PC-9 (cell line): ENCODE measurements around the gene LAMA3. TPM values are rescaled to one million over a fixed set of nuclear protein-coding genes. Genes with fewer than 3 reads are reported as not detected.

Source experiments
- BruUV-seq: library from RNA; stranded (reverse); fragments of 400-500 nt; replicated peaks from 2 replicates; lab custom pipeline; 2021; lab: Mats Ljungman, UMichigan
- CTCF ChIA-PET: fragments of 300-600 bp; sonication (Branson Sonifier 250); formaldehyde crosslinking; loops from one replicate; lab custom pipeline; 2022; ENCODE audit warnings: antibody characterized with exemption; lab: Charles Lee
- POLR2A ChIA-PET: fragments of 300-600 bp; sonication (Branson Sonifier 250); formaldehyde crosslinking; loops from one replicate; lab custom pipeline; 2022; ENCODE audit warnings: antibody characterized with exemption; ENCODE audit not compliant: unreplicated experiment; lab: Charles Lee
- DNase-seq, 2 experiments: peaks; one replicate each; pipeline versions ENCODE4 v3.0.0 to v3.0.0-alpha.2; 2015 to 2022; ENCODE audit warnings: mixed read lengths in 1 of 2
- H2AFZ ChIP-seq: fragments of 200-600 bp; sonication (generic); 2 replicates; pipeline ENCODE4 v1.8.1; 2017; ENCODE audit warnings: antibody characterized with exemption
- H3F3A ChIP-seq: fragments of 200-600 bp; sonication (generic); 2 replicates; pipeline ENCODE4 v1.8.1; 2017; ENCODE audit warnings: antibody characterized with exemption, mild to moderate bottlenecking, low read depth; ENCODE audit not compliant: insufficient read depth
- H3K27ac ChIP-seq: fragments of 200-600 bp; sonication (generic); 2 replicates; pipeline ENCODE4 v1.6.1; 2016; ENCODE audit warnings: mixed run types
- H3K27me3 ChIP-seq: fragments of 200-600 bp; sonication (generic); 2 replicates; pipeline ENCODE4 v1.6.1; 2016; ENCODE audit warnings: low read depth, mixed run types; ENCODE audit not compliant: insufficient read depth
- H3K36me3 ChIP-seq: fragments of 200-600 bp; sonication (generic); 2 replicates; pipeline ENCODE4 v1.6.1; 2016; ENCODE audit warnings: low read depth, mixed run types
- H3K4me1 ChIP-seq: fragments of 200-600 bp; sonication (generic); replicated peaks from 2 replicates; pipeline ENCODE4 v1.6.1; 2016; ENCODE audit warnings: mixed run types; ENCODE audit not compliant: insufficient read depth
- H3K4me2 ChIP-seq: fragments of 200-600 bp; sonication (generic); 2 replicates; pipeline ENCODE4 v1.6.1; 2017; ENCODE audit warnings: mixed run types
- H3K4me3 ChIP-seq: fragments of 200-600 bp; sonication (generic); 2 replicates; pipeline ENCODE4 v1.6.1; 2016; ENCODE audit warnings: mixed run types
- H3K79me2 ChIP-seq: fragments of 200-600 bp; sonication (generic); 2 replicates; pipeline ENCODE4 v1.6.1; 2017; ENCODE audit warnings: low read depth, mixed run types
- H3K9me2 ChIP-seq: fragments of 200-600 bp; sonication (generic); 2 replicates; pipeline ENCODE4 v1.8.1; 2017; ENCODE audit warnings: mild to moderate bottlenecking; ENCODE audit not compliant: insufficient read depth
- H3K9me3 ChIP-seq: fragments of 200-600 bp; sonication (generic); 2 replicates; pipeline ENCODE4 v1.8.1; 2016; ENCODE audit warnings: low read depth; ENCODE audit not compliant: insufficient read depth
- H4K20me1 ChIP-seq: fragments of 200-600 bp; sonication (generic); 2 replicates; pipeline ENCODE4 v1.8.1; 2017; ENCODE audit not compliant: insufficient read depth
- EZH2 ChIP-seq: fragments of 200-600 bp; sonication (generic); IDR thresholded peaks from 2 replicates; pipeline ENCODE4 v1.8.0; 2017; ENCODE audit warnings: antibody characterized with exemption, low read depth
- intact Hi-C: fragments of 100-400 bp; cut with micrococcal nuclease; formaldehyde crosslinking; loops from one replicate; pipeline ENCODE4 v1.10.0; 2022; ENCODE audit not compliant: unreplicated experiment
- total RNA-seq: library from RNA; stranded (reverse); gene quantifications from 2 replicates; pipeline ENCODE4 v1.2.3, GENCODE V29; 2021
- TF ChIP-seq, protein P1 (sequence below): fragments of 200-600 bp; sonication (generic); conservative IDR thresholded peaks from 2 replicates; pipeline ENCODE4 v1.6.1; 2017; ENCODE audit warnings: mixed run types, antibody characterized with exemption, mild to moderate bottlenecking, moderate library complexity

LAMA3 gene
- total RNA-seq, 1 experiment from 2014 or later, result 44.4 TPM

DNA sequence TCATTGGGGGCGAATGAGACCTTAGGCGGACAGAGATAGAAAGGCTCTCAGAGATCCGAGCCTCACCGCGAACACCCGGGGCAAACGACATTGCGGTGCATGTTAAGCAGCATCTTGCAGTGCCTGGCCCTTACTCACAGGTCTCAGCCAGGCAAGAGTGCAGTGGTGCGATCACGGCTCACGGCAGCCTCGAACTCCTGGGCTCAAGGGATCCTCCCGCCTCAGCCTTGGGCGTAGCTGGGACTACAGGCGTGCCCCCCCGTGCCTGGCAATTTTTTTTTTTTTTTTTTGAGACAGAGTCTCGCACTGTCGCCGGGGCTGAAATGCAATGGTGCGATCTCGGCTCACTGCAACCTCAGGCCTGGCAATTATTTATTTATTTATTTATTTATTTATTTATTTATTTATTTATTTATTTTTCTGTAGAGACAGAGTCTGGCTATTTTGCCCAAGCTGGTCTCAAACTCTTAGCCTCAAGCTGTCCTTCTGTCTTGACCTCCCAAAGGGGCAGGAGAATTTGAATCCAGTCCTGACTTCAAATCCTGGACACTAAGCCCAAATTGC lies 1.3 kb downstream of the LAMA3 start:
- Histone ChIP-seq H3K36me3 (no peaks in the 10 kb centered on the region), H3K9me2 (no peaks in the 10 kb centered on the region), H4K20me1 (no peaks in the 10 kb centered on the region), H3K79me2 (no peaks in the 10 kb centered on the region), H3K4me3 (peak overlapping the region; percentile 67; the same call in 1 of the 2 replicates), H3F3A (peaks cover 9% of the 10 kb centered on the region), H2AFZ (no peak overlapping the region), H3K27me3 (no peaks in the 10 kb centered on the region), H3K4me1 (peaks cover 33% of the 10 kb centered on the region), H3K4me2 (peak overlapping the region; percentile 85), H3K27ac (no peak overlapping the region), H3K9me3 (no peaks in the 10 kb centered on the region)
- no peak for DNase-seq
- ChIA-PET CTCF (no interaction called here), POLR2A (no interaction called here)
- TF ChIP-seq, protein P1, sequence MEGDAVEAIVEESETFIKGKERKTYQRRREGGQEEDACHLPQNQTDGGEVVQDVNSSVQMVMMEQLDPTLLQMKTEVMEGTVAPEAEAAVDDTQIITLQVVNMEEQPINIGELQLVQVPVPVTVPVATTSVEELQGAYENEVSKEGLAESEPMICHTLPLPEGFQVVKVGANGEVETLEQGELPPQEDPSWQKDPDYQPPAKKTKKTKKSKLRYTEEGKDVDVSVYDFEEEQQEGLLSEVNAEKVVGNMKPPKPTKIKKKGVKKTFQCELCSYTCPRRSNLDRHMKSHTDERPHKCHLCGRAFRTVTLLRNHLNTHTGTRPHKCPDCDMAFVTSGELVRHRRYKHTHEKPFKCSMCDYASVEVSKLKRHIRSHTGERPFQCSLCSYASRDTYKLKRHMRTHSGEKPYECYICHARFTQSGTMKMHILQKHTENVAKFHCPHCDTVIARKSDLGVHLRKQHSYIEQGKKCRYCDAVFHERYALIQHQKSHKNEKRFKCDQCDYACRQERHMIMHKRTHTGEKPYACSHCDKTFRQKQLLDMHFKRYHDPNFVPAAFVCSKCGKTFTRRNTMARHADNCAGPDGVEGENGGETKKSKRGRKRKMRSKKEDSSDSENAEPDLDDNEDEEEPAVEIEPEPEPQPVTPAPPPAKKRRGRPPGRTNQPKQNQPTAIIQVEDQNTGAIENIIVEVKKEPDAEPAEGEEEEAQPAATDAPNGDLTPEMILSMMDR, result no peak
- BruUV-seq, result TSS peak; percentile 41
- intact Hi-C loops, result no loop called here

DNA sequence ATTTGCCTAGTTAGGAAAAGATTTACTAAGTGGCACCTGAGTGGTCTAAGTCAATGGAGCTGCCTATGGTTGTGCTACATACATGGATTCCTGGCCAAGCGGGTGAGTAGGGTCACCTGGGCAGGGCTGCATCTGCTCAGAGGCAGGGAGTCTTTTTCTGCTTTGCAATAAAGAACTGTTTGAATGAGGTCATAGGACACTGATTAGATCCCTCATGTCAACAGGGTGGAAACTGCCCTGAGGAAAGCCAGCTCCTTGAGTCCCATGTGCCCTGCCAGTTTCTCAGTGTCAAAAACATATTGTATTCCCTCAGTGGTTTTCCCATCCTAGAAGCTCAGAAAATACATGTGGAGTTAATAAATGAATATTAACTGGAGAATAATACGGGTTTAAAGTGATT lies 4.6 kb downstream of the LAMA3 start:
- TF ChIP-seq, protein P1, result no peak
- no peak for TF ChIP-seq EZH2
- Histone ChIP-seq H3K27ac (0 out of 2 replicates have a peak overlapping the region, but pooled peaks have one; percentile 10), H3F3A (peaks cover 15% of the 10 kb centered on the region), H3K4me1 (peaks cover 34% of the 10 kb centered on the region), H3K9me2 (no peaks in the 10 kb centered on the region), H3K79me2 (no peaks in the 10 kb centered on the region), H3K27me3 (no peaks in the 10 kb centered on the region), H3K9me3 (no peaks in the 10 kb centered on the region), H4K20me1 (no peaks in the 10 kb centered on the region), H3K36me3 (no peaks in the 10 kb centered on the region), H3K4me3 (no peak overlapping the region), H2AFZ (no peak overlapping the region), H3K4me2 (peak overlapping the region; percentile 23; the same call in 1 of the 2 replicates)
- no peak for DNase-seq
- intact Hi-C loops, result no loop called here
- POLR2A ChIA-PET, result no interaction called here
- CTCF ChIA-PET, result no interaction called here
- BruUV-seq, result no TSS peak

DNA sequence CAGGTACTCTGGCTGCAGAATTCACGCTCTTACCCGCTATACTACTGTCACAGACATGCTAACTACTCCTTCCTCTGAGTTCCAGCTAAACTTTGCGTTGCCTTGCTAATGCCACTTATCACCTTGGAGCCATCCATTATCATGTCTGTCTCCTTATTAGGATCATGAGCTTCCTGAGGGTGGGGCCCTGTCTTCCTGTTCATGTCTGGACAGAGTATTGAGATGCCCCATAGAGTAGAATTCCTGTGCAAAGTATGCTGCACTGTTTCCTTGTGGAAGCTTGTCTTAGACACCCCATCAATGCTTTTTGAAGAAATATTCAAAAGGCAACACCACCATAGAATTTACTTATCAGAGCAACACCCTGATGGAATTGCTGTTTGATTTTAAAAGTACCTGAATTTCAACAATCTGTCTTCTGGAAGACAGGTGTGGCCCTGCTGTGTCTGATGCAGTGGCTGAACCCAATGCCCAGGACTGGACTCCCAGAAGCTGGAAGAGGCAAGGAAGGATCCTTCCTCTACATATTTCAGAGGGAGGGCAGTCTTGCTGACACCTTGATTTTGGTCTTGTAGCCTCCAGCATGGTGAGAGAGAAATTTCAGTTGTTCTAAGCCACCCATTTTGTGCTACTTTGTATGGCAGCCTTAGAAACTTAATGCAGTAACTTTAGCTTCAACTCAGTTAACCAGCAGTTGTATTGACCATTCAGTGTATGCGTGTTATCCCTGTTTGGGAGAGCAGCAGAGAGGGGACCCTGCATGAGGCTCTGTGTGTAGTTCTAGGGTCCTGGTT lies 5.6 kb downstream of the LAMA3 start:
- POLR2A ChIA-PET, result no interaction called here
- intact Hi-C loops, result no loop called here
- CTCF ChIA-PET, result no interaction called here

More for the DNA sequence above, 5.6 kb downstream of the LAMA3 start:
- H3K4me1 ChIP-seq, result peaks cover 33% of the 10 kb centered on the region
- H4K20me1 ChIP-seq, result no peaks in the 10 kb centered on the region
- no peaks in the 10 kb centered on the region for H3K79me2 ChIP-seq
- no peaks in the 10 kb centered on the region for H3K36me3 ChIP-seq
- H3K9me3 ChIP-seq, result no peaks in the 10 kb centered on the region
- no TSS peak for BruUV-seq
- TF ChIP-seq, protein P1, result no peak
- TF ChIP-seq EZH2, result no peak
- no peaks in the 10 kb centered on the region for H3K27me3 ChIP-seq
- H3K4me2 ChIP-seq, result peak overlapping the region; percentile 45
- H3K4me3 ChIP-seq, result no peak overlapping the region
- DNase-seq, result no peak
- 0 out of 2 replicates have a peak overlapping the region, but pooled peaks have one; percentile 28 for H2AFZ ChIP-seq
- peaks cover 15% of the 10 kb centered on the region for H3F3A ChIP-seq
- H3K27ac ChIP-seq, result peak overlapping the region; percentile 79
- H3K9me2 ChIP-seq, result no peaks in the 10 kb centered on the region
